Retina (tissue), 1 donor: ENCODE results near the gene NFIA.

ENCODE experiments used
- DNase-seq: peaks from one replicate; pipeline ENCODE4 v3.0.0-alpha.2; 2016

The NFIA gene

DNA sequence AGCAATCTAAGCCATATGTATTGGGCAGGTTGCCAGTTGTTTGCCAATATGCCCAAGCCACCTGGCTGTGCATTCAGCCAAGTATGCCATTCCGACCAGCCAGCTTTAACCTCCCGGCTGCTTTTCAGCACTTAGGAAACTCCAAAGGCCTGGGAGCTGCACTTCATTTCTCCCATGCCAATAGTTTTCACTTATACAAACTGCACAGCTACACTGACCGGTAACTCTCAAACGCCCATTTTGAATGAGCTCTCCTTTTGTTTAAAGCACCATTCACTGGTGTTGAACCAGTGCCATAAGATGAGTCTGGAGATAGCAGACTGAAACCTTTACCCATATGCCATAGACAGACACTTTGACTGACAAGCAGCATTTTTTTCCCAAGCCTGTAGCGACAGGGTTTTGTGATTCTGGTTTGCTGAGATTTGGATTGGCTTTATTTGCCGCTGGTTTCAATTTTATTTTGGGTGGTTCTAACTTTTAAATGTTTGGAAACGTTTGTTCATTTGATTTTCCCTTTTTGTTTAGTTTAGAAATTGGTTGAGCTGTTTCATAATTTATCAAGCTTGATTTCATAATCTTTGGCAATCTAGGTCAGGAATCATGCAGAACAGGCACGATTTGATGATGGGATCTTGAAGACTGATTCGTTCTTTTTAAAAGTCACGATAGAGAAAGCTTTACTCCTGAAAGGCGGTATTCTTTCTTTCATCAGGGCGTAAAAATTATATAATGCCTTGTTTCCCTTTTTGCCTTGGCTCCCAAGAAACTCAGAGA, 144.6 kb downstream of the NFIA start:
- no peak for DNase-seq

DNA sequence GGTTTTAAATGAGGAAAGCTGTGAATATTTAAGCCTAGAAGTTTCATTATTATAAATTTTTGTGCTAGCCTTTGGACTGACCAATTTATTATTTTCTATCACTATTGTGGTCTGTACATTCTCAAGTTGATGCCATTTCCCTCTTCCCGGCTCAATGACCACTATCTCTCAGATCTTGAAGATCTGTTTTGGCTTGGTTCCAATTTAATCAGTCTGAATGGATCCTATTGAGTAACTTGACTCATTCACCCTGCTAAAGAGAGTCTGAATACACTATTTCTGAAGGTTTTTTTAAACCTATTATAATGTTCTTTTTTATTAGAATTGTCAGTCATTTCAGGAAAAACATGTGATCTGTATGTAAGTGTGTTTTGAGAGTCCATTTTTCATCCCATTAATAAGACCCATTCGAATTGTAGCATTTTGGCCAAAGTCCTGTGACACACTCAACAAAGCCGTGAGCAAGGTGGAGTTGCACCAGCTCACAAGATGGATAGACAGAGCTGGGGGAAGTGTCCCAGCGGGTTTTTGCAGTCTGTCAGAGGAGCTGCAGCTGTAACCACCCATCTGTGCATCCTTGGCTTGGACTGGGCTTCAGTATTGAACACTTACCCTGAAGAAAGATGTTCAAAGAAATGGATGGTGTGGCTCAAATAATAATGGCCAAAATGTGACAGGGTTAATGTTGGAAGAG, 145.6 kb downstream of the NFIA start:
- DNase-seq = no peak

- no peak for DNase-seq
Measured at GRCh38 chr1:61230523-61230922, 148.2 kb downstream of the NFIA start.

DNA sequence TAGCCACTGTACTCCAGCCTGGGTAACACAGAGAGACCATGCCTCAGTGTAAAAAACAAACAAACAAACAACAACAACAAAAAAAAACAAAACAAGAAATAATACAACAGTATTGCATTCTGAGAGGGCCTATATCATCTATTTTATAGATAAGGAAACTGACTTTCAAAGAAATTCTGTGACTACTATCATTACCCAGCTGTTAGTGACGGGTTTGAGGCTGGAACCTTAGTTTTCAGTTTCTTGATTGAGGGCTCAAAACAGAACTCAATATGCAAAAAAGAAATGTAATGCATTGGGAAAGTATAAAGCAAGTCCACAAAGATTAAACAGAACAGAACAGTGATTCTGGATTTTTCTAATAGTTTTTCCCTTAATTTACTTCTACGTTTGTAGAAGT, 149.4 kb downstream of the NFIA start:
- no peak for DNase-seq

- DNase-seq = no peak
Measured at GRCh38 chr1:61233121-61233660, 150.8 kb downstream of the NFIA start.

GRCh38 chr1:61234587-61234919, 152.2 kb downstream of the NFIA start:
- DNase-seq = no peak

GRCh38 chr1:61237147-61237546, 154.8 kb downstream of the NFIA start:
- no peak for DNase-seq

GRCh38 chr1:61237659-61238358, 155.4 kb downstream of the NFIA start:
- no peak for DNase-seq

DNA sequence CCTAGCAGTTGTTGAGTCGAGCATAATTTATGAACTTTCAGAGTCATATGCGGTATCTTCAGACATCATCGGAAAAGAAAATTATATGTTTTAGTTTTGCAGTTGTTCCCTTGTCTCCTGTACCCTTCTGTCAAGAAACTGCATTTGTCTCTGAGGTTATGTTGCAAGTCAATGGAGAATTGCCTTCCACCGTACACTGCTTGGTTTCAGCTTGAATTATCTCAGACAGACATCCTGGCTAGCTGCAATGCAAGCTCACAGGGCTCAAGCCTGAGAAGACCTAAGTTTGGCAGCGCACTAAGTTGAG, 156.0 kb downstream of the NFIA start:
- no peak for DNase-seq

DNA sequence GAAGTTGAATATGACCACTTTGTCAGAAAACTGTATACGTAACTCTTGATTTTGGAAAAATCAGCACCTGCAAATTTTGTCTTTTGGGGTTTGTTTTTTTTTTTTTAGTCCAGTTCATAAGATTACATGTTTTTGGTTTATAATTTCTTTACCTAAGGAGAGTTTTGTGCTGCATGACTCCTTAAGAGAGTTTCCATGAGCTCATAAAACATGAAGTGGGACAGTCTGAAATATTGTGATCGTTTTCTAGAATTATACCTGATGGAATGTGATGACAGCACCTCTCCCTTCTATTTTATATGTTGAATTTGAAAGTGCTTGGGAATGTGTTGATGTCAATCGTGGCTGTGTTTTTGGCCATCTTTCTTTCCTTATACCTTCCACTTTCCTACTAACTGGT, 158.5 kb downstream of the NFIA start:
- DNase-seq = no peak

DNA sequence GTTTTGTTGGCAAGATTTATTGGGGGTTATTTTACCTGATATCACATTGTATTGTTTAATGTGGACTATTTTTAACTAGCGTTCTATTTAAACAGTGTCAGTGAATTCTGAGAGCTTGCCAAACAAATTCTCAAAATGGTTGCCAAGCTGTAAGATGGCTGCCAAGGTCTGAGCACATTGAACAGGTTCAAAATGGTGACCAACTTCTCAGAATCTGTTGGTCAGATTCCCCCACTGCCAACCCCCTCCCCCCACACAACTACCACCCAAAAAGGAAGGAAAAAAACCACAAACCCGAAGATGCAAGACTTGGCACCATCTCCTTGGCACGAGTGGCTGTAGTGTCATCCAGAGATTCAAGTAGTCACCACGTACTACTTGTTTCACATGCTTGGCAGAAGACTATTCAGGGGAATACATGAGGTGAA, 159.1 kb downstream of the NFIA start:
- no peak for DNase-seq

- no peak for DNase-seq
Measured at GRCh38 chr1:61241973-61242381, 159.6 kb downstream of the NFIA start.

DNA sequence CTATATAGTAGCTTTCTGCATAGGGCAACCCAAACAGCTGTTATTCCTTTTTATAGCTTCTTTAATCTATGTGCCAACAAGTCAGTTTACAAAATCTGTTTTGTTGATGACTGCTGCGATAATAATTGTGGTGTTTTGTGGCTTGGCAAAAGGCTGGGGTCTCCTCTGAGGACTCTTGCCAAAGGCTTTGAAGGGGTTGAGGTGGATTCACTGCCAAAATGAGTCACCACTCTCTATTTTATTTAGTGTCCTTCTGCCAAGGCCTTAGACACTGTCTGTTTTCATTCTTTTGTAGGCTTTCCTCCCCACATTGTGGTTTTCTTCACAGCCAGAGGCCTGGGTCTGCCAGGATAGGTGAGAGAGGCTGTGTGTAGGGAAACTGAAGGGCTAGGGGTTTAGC, 161.8 kb downstream of the NFIA start:
- DNase-seq = no peak

DNA sequence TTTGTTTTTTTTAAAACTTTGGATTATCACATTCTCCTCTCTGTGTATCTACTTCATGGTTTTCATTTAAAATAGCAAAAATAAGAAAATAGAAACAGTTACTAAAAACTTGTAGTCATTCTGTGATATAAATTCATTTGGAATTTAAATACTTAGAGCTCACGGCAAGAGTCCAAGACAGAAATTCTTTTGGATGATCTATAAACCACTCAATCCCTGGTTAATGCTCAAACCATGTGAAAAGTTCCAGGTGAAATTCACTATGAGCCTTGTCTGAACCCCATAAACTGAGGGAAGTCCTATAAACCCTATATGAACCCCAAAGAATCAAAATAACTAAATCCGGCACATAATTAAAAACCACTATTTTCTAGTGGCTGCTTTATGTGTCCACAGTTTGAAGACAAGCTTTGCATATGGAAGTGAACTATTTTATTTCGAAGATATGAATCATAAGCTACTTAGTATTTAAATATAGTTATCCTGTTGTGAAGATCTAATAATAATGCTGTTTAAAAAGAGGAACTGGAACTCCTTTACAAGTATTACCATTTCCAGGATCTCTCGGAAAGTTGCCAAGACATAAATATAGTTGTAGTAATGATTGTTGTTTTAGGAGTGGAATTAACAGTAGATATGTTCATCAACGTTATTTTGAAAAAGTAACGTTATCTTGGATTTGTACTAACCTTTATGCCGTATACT, 163.5 kb downstream of the NFIA start:
- DNase-seq = no peak

GRCh38 chr1:61247051-61247825, 164.9 kb downstream of the NFIA start:
- no peak for DNase-seq

- DNase-seq = no peak
Measured at GRCh38 chr1:61247881-61248752, 165.8 kb downstream of the NFIA start.

DNA sequence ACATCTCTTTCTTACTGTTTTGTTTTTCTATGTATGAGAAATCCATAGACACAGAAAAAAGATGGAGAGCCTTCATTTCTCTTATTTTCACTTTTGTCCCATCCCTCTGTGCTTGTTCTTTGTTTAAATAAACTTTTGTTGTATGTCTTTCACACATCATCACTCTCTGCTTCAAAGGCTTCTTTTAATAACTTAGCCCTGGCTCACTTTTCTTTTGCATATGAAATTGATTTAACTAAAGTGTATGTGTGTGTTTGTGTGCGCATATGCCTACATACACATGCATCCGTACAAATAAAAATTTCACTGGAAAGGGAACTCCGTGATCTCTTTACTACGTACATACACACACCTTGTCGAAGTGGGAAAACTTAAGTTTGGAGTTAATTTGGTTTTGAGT, 168.6 kb downstream of the NFIA start:
- DNase-seq = no peak

GRCh38 chr1:61253059-61253735, 170.8 kb downstream of the NFIA start:
- DNase-seq = no peak

DNA sequence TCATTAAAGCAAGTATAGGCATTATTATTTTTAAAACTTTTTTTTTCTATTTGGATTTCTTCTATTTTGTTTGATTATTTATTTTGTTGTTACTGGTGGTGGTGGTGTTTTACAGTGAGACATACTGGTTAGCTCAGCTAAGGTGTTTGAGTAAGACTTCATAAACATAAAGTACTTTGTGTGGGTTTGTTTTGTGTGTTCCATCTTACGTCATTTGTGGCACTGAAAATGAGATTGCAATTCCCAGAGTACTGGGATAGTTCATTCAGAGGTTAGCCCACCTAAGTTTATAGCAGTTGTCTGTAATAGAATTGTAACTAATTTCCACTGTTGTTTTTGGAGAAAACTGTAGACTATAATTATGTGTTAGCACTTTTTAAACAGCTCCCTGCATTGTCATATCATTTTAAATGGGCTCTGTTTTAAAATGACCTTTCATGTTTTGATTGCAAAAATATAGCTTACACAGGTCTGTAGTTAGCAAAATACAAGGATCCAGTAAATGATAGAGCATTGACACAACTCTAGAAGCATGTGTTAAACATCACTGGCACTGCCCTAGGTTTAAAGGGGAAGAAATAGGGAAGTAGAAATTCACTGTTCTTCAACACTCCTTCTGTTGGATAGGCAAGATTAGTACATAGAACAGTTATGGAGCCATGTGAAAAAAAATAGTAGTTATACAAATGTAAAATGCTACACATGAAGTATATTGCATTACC, 171.7 kb downstream of the NFIA start:
- no peak for DNase-seq
